Fibroblast of skin of left biceps (primary cell): ENCODE measurements around the gene CD7.

Source experiments
- DNase-seq, 2 experiments: peaks; one replicate each; pipeline ENCODE4 v3.0.0-alpha.2; 2013; ENCODE audit warnings: low read depth in 2 of 2

Gene CD7

GRCh38 chr17:82314727-82315605 lies 2.4 kb downstream of the CD7 start:
- DNase-seq, result no peak

DNA sequence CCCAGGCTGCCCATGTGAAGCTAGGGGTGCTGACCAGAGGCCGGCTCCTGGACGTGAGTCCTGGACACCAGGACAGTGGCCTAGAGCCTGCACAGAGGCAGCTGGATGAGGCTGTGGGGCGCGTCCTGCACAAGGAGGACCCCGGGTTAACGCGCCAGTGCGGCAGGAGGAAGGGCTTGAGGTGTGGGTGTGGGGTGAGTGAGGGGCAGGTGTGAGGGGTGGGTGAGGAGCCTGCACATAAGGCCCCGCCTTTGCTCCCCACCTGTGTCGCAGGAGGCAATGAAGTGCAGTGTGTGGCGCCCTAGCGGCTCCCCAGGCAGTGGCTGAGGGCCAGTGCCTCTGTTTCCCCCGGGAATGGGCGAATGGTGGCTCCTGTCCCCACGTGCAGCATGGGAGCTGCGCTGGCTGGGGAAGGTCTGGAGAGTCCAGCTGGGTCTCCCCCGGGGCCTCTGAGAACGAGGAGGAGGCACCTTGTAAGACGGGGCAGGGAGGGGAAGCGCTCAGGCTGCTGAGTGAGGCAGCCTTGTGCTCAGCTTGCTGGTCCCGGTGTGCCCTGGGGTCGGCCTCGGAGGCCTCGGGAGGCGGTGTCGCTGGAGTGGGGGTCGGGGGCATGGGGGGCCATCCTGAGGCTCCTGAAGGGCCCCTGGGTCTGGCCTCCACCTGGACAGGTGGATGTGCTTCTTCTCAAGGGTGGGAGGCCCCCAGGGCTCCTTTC lies 3.2 kb downstream of the CD7 start:
- no peak for DNase-seq

GRCh38 chr17:82313195-82314011 lies 4.0 kb downstream of the CD7 start:
- DNase-seq, result no peak

GRCh38 chr17:82311971-82312370 lies 5.4 kb downstream of the CD7 start:
- no peak for DNase-seq

DNA sequence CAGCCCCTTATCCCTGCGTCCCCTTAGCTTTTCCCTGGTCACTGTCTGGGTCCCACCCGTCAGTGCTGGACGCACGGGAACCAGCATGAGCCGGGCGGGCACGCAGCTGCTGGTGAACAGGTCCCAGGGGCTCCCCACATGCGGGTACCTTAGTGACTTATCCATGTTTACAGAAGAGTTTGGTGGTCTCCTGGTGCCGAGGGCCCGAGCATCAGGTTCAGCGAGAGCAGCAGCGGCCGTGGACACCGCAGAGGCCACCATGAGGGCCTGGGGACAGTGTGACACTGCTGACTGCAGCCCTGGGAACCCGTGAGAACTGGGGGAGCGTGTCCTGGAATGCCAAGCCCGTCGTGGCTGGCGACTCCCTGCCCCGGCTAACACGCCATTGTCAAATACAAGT lies 6.5 kb downstream of the CD7 start:
- DNase-seq, result no peak

DNA sequence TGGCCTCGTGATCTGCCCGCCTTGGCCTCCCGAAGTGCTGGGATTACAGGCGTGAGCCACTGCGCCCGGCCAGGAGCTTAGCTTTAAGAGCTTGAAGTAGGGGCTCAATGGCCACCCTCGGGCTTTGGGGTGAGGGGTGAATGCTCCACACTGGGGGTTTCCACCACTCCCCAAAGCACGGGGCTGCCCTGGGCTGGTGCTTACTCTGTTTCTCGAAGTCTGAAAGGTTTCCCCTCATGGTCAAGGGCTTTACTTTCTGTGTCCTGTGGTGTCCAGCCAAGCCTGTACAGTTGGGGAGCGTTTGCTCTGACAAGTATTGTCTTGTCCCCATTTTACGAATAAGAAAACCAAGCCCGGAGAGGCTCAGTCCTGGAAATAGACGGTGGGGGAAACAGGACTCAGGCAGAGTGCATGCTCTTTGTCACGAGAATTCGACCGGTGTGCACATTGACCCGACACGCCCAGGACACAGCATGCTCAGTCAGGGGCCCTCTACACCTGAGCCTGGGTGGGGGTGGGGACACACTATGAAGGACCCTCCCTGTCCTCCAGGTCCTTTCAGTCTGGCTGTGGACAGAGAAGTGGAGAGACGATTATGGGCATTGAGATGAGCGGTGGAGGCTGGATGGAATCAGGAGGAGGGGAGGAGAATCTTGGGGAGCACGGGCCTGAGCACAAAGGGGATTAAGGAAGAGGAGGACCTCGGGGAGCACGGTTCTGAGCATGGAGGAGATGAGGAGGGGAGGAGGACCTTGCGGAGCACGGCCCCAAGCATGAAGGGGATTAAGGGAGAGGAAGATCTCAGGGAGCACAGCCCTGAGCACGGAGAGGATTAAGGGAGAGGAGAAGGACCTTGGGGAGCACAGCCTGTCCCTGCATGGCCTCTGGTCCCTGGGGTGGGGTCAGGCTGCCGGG lies 7.5 kb downstream of the CD7 start:
- DNase-seq, result no peak

DNA sequence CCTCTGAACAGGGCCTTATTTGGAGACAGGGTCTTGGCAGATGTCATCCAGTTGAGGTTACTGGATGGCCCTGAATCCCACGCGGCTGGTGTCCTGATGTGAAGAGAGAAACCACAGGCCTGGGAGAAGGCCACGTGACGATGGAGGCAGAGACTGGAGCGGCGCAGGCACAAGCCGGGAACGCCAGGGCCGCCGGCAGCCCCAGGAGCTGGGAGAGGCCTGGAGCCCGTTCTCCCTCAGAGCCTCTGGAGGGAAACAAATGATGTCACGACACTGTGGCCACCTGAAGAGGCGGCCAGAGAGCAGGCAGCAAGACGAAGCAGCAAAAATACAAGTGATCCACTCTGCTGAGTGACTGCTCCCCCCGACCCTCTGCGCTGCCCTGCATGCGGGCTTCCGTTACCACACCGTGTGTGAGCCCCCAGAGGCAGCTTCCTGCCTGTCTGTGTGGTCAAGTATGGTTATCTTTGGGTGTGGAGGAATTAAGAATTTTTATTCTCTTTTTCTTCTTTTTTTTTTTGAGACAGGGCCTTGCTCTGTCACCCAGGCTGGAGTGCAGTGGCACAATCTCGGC lies 11.6 kb downstream of the CD7 start:
- no peak for DNase-seq

GRCh38 chr17:82304826-82305726 lies 12.3 kb downstream of the CD7 start:
- no peak for DNase-seq

DNA sequence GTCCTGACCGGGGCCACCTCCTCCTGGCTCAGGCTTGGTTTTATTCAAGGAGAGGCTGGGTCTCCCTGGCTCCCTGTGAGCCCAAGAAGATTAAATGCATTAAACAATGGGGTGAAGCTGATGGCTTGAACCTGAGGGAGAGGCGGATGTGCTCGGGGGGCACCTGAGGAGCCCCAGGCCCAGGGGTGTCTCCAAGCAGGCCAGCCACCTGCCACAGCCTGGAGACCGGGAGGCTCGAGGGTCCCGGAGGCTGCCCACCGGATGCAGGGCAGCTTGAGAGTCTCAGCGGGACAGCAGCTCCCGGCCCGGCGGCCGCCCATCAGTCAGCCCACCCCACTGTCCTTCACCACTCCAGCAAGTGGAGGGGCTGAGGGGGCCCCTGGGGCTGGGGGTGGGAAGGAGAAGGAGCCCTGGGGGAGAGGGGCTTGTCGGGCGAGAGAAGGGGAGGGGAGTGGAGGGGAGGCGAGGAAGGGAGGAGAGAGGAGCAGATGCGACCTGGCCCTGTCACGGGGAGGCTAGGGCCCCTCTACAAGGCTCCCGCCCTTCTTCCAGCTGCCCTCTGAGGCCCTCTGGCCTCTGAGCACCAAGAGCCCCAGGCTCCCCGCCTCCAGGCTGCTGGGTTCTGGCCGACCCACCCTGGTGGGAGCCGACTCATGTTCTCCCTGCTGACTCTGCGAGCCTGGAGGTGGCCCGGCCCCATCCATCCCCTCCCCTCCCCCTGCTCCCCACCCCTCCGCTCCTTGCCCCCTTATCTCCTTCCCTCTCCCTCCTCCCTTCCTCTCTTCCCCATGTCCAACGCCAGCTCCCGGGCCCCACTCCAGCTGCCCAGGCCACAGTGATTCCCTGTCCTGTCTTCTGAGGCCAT lies 13.2 kb downstream of the CD7 start:
- DNase-seq, result no peak

DNA sequence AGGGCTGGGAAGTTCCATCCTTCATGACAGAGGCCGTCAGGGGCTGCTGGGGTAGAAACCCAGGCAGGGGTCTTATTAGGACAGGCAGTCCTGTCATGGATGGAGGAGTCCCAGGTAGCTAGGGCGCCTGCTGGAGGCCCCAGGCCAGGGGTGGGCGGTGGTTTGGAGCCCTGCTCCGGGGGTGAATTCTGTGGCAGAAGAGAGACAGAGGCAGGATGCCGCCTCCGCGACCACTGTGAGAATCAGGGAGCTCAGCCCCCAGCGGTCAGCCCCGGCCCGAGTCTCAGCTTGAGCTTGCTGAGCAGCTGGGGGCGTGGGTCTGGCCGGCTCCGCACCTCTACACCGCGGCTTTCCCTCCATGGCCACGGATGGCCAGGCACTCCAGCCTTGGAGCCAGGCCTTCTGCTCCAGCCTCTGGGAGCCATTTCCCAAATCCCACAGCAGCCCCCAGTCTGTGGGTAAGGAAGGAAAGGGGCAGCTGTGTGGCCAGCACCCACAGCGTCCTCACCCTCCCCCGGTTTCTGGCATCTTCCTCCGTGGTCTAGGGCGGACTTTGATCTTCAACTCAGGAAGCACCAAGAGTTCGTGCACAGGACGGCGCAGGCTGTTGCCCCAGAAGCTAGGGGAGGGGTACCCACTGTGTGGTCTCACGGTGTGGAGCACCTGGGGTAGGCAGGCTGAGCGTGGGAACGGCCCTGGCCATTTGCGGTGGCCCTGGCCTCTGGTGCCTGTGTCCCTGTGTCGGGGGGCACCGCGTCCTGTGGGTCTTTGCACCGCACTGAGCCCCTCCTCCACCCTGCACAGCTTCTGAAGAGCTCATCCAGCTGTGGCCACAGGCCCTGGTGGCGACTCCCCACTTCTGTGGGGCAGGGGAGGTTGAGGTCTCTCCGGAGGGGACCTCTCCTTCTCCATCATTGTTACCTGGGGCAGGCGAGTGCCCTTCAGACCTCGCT lies 14.1 kb downstream of the CD7 start:
- no peak for DNase-seq

- DNase-seq, result no peak
These were observed 14.8 kb downstream of the CD7 start for GRCh38 chr17:82302568-82302963.

DNA sequence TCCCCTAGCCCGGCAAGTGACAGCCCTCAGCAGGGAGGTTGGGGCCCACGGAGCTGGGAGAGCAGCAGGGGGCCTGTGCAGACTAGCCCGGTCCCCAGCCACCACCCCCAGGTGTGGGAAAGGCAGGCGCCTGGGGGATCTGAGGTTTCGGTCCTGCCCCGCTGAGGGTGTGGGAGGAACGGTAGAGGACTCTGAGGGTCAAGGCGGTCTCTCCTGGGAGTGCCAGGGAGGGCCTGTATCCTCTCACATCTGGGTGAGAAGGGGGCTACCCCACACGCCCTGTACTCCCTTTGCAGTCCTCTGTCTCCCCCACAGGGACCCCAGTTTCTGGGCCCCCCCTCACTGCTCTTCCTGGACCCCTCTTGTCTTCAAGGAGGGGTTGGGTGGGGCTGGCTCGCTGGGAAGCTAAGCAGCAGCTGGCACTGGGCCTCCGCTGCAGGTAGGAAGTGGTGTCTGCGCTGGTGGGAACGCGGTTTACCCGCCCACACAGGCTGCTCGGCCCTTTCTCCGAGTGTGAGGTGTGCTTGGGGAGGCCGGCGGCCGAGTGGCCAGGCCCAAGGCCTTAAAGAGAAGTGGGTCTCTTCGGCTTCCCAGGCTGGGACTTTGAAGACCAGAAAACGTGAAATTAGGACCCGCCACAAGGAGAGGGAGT lies 15.4 kb downstream of the CD7 start:
- no peak for DNase-seq

DNA sequence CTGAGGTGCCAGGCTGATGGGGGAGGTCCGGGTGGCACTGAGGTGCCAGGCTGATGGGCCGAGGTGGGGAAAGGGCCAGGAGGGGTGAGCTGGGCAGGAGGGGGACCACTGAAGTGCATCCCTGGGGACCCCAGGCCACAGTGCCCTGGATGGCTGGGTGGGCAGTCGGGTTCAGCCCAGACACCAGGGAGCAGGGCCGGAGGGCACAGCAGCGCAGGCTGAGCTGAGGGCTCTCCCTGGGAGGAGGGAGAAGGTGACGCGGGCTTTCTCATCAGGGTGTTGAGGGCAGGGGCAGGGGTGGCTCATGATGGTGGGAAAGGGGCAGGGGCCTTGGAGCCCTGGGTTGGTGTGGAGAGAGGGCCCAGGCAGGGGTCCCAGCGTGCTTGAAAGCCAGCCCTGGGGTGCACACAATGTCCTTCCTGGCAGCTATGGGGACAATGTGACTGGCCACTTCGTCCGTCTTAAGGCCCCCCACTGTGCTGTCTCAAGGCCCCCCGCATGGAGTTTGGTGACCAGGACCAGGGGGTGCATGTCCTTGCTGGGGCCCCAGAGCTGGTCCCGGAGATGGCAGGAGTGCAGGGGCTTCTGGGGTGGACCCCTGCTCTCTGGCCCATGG lies 16.0 kb downstream of the CD7 start:
- DNase-seq, result no peak

GRCh38 chr17:82300707-82301270 lies 16.6 kb downstream of the CD7 start:
- no peak for DNase-seq

GRCh38 chr17:82300228-82300627 lies 17.2 kb downstream of the CD7 start:
- DNase-seq, result no peak

- no peak for DNase-seq
These were observed 18.0 kb downstream of the CD7 start for GRCh38 chr17:82299452-82299851.
